ENCODE data around the gene USP16. TPM values are rescaled to one million over a fixed set of nuclear protein-coding genes. Genes with fewer than 3 reads are reported as not detected.

The USP16 gene
- total and polyA plus RNA-seq, 2 of the 13 experiments (the other 11 are each of a cell fraction or from before 2014, with no cell fraction given) = 16.5 to 46.9 TPM

- peak; percentile 98 for TF ChIP-seq E2F5 (CRISPR knock-in tag; conservative IDR thresholded peaks at IDR 0.05)
- no peak for TF ChIP-seq ZNF460 (CRISPR knock-in tag; IDR thresholded peaks at IDR 0.05; ENCODE audit: borderline replicate concordance)
- 0 out of 2 replicates have a peak, but pooled peaks have one; percentile 58 for TF ChIP-seq ZNF619 (CRISPR knock-in tag; IDR thresholded peaks at IDR 0.05)
- peak; percentile 94 for TF ChIP-seq YEATS2 (CRISPR knock-in tag; IDR thresholded peaks at IDR 0.05; ENCODE audit: borderline replicate concordance)
- TF ChIP-seq ZNF83 (CRISPR knock-in tag; IDR thresholded peaks at IDR 0.05; ENCODE audit: borderline replicate concordance) = no peak
- peak; percentile 42; the same call in 1 of the 2 replicates for TF ChIP-seq ZIK1 (CRISPR knock-in tag; IDR thresholded peaks at IDR 0.05; ENCODE audit: borderline replicate concordance, low read depth)
- TF ChIP-seq HNRNPH1 (optimal IDR thresholded peaks at IDR 0.05; ENCODE audit: low read depth, low read length) = no peak
- no peak for TF ChIP-seq ZNF441 (CRISPR knock-in tag; IDR thresholded peaks at IDR 0.05; ENCODE audit: borderline replicate concordance)
- TF ChIP-seq HMG20A (CRISPR knock-in tag; IDR thresholded peaks at IDR 0.05; ENCODE audit: borderline replicate concordance) = no peak
- TF ChIP-seq ZNF326 (CRISPR knock-in tag; IDR thresholded peaks at IDR 0.05; ENCODE audit: borderline replicate concordance) = no peak
- no peak for TF ChIP-seq ZNF816 (CRISPR knock-in tag; IDR thresholded peaks at IDR 0.05; ENCODE audit: borderline replicate concordance)
- no peak for TF ChIP-seq FOXO1 (CRISPR knock-in tag; IDR thresholded peaks at IDR 0.05)
- TF ChIP-seq ZNF614 (CRISPR knock-in tag; IDR thresholded peaks at IDR 0.05; ENCODE audit: borderline replicate concordance) = no peak
- TF ChIP-seq MEF2D (CRISPR knock-in tag; IDR thresholded peaks at IDR 0.05) = peak; percentile 74
- no peak; the same call in 1 of the 2 replicates for TF ChIP-seq ZNF256 (CRISPR knock-in tag; conservative IDR thresholded peaks at IDR 0.05)
- no peak for TF ChIP-seq SATB2 (CRISPR knock-in tag; IDR thresholded peaks at IDR 0.05)
- TF ChIP-seq ZNF7 (CRISPR knock-in tag; IDR thresholded peaks at IDR 0.05) = no peak
- peak; percentile 99 for TF ChIP-seq PHF20 (CRISPR knock-in tag; IDR thresholded peaks at IDR 0.05)
- TF ChIP-seq ZNF143 (CRISPR knock-in tag; IDR thresholded peaks at IDR 0.05) = peak; percentile 61; the same call in 1 of the 2 replicates
- TF ChIP-seq ZNF547 (CRISPR knock-in tag; IDR thresholded peaks at IDR 0.05) = no peak
- peak; percentile 48 for TF ChIP-seq HNRNPLL (IDR thresholded peaks at IDR 0.05; ENCODE audit: low read depth, low read length, poor library complexity, severe bottlenecking)
- TF ChIP-seq POLR2G (IDR thresholded peaks at IDR 0.05; ENCODE audit: low read depth, low read length) = peak; percentile 88
- no peak for TF ChIP-seq ZNF383 (CRISPR knock-in tag; IDR thresholded peaks at IDR 0.05; ENCODE audit: borderline replicate concordance)
- TF ChIP-seq HMGXB3 (CRISPR knock-in tag; IDR thresholded peaks at IDR 0.05; ENCODE audit: borderline replicate concordance) = no peak
- TF ChIP-seq ATF4 (CRISPR knock-in tag; IDR thresholded peaks at IDR 0.05) = peak in 1 of 2 experiments; percentile 70; a peak in 2 of 4 replicates
These were observed 31.8 kb upstream of the USP16 start, which contains the start of gene LTN1 (continued) for GRCh38 chr21:28992526-28993292.

Measured in HepG2 (cell line).